ENCODE data around the gene RIN3.

The RIN3 gene

DNA sequence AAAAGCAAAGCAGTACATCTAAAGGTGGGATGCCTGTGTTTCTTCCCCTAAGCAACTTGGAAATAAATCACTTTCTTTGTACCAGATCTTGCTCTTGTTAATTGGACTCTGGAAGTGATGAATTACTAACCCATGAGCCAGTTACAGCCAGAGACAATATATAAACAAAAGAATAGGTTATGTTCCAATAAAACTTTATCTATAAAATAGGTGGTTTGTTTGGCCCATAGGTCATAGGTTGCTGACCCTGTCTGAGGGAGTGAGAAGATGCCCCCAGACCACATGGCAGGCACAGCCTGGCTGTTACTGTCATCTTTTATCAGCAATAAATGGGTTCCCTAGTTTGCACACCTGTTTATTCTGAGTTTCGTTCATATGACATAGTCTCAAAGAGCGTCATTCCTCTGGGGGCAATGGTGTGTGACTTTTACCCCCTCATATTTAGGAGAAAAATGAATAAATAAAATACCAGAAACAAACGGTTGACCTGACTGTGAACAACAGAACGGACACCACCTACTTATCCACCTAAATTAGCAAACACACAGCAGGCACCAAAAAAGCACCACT lies 224.1 kb downstream of the RIN3 start:
- TF ChIP-seq, protein P1, sequence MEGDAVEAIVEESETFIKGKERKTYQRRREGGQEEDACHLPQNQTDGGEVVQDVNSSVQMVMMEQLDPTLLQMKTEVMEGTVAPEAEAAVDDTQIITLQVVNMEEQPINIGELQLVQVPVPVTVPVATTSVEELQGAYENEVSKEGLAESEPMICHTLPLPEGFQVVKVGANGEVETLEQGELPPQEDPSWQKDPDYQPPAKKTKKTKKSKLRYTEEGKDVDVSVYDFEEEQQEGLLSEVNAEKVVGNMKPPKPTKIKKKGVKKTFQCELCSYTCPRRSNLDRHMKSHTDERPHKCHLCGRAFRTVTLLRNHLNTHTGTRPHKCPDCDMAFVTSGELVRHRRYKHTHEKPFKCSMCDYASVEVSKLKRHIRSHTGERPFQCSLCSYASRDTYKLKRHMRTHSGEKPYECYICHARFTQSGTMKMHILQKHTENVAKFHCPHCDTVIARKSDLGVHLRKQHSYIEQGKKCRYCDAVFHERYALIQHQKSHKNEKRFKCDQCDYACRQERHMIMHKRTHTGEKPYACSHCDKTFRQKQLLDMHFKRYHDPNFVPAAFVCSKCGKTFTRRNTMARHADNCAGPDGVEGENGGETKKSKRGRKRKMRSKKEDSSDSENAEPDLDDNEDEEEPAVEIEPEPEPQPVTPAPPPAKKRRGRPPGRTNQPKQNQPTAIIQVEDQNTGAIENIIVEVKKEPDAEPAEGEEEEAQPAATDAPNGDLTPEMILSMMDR (IDR thresholded peaks at IDR 0.05; ENCODE audit: low read depth, low read length): no peak

More for the DNA sequence above, 224.1 kb downstream of the RIN3 start:
- no peak for DNase-seq (ENCODE audit: extremely low read depth, low read depth)
